K562 (cell line): ENCODE measurements around the gene MILR1. TPM values are rescaled to one million over a fixed set of nuclear protein-coding genes. Genes with fewer than 3 reads are reported as not detected.
A peak's percentile ranks its signal among the peaks of the same experiment; 100 is the strongest.

Source experiments
- CBX5 ChIP-seq: IDR thresholded peaks from 2 replicates; pipeline ENCODE4 v1.6.1; 2014; ENCODE audit warnings: low read depth, borderline replicate concordance
- CCNT2 ChIP-seq: IDR thresholded peaks from 2 replicates; pipeline ENCODE4 v1.6.1; 2011; ENCODE audit warnings: borderline replicate concordance, low read depth, mild to moderate bottlenecking, moderate library complexity, mixed read lengths, low read length; ENCODE audit not compliant: insufficient read length; ENCODE audit errors: extremely low read depth
- DNMT1 ChIP-seq: fragments of 450-650 bp; IDR thresholded peaks from 2 replicates; pipeline ENCODE4 v1.6.1; 2016; ENCODE audit warnings: antibody characterized with exemption, mild to moderate bottlenecking
- HDAC1 ChIP-seq, 2 experiments: fragments of 450-650 bp; IDR thresholded peaks; 2 replicates each; pipeline ENCODE4 v1.6.1; 2016 to 2017; ENCODE audit warnings: inconsistent platforms in 1 of 2, mild to moderate bottlenecking in 1 of 2, moderate library complexity in 1 of 2
- HDAC2 ChIP-seq: fragments of 450-650 bp; IDR thresholded peaks from 2 replicates; pipeline ENCODE4 v1.6.1; 2016; ENCODE audit warnings: mild to moderate bottlenecking
- KAT8 ChIP-seq: fragments of 450-650 bp; IDR thresholded peaks from 2 replicates; pipeline ENCODE4 v1.6.1; 2016; ENCODE audit warnings: low read depth, mild to moderate bottlenecking
- KDM4B ChIP-seq, 2 experiments: fragments of 450-650 bp in 1 of 2; sonication (generic) in 1 of 2; IDR thresholded peaks; 2 replicates each; pipeline ENCODE4 v1.6.1; 2016 to 2017; ENCODE audit warnings: borderline replicate concordance in 2 of 2, antibody characterized with exemption in 1 of 2, low read depth in 1 of 2, mild to moderate bottlenecking in 1 of 2
- KDM5B ChIP-seq: fragments of 200-600 bp; sonication (generic); IDR thresholded peaks from 2 replicates; pipeline ENCODE4 v1.6.1; 2012; ENCODE audit warnings: low read depth, mild to moderate bottlenecking, moderate library complexity, low read length, control low read depth, inconsistent platforms; ENCODE audit not compliant: insufficient replicate concordance
- KLF6 ChIP-seq: fragments of 250-450 bp; sonication (Bioruptor Pico); IDR thresholded peaks from 2 replicates; pipeline ENCODE4 v1.4.0; 2020; ENCODE audit warnings: mild to moderate bottlenecking, moderate library complexity, borderline replicate concordance
- MYNN ChIP-seq, 2 experiments: sonication (generic); formaldehyde crosslinking in 1 of 2; IDR thresholded peaks; 2 replicates each; pipeline versions ENCODE4 v1.5.0 to v1.6.1; 2016 to 2020; ENCODE audit warnings: antibody characterized with exemption in 1 of 2, missing genetic modification reagents in 1 of 2
- NELFE ChIP-seq: IDR thresholded peaks from 2 replicates; pipeline ENCODE4 v1.6.1; 2011; ENCODE audit warnings: mild to moderate bottlenecking; ENCODE audit not compliant: insufficient read depth, insufficient read length
- NFIC ChIP-seq: fragments of 450-650 bp; IDR thresholded peaks from 2 replicates; pipeline ENCODE4 v1.6.1; 2017; ENCODE audit warnings: mild to moderate bottlenecking, inconsistent platforms
- PCBP2 ChIP-seq: fragments of 200-400 bp; formaldehyde crosslinking; IDR thresholded peaks from 2 replicates; pipeline ENCODE4 v1.6.1; 2018; ENCODE audit warnings: low read length, low read depth, mild to moderate bottlenecking, moderate library complexity; ENCODE audit not compliant: poor library complexity, severe bottlenecking
- TAF7 ChIP-seq: fragments of 450-650 bp; IDR thresholded peaks from 2 replicates; pipeline ENCODE4 v1.6.1; 2016; ENCODE audit warnings: missing genetic modification characterization, missing compliant biosample characterization
- TBL1XR1 ChIP-seq, 2 experiments: IDR thresholded peaks; 2 replicates each; pipeline ENCODE4 v1.6.1; 2012; ENCODE audit warnings: improper control_type of control experiment in 2 of 2, low read length in 2 of 2, mild to moderate bottlenecking in 1 of 2
- THAP7 ChIP-seq: fragments of 250-450 bp; sonication (Bioruptor Pico); IDR thresholded peaks from 2 replicates; pipeline ENCODE4 v1.5.0; 2021
- ZBTB43 ChIP-seq: sonication (generic); formaldehyde crosslinking; IDR thresholded peaks from 2 replicates; pipeline ENCODE4 v1.8.0; 2023; ENCODE audit warnings: mild to moderate bottlenecking, missing genetic modification reagents
- ZHX1 ChIP-seq: fragments of 150-350 bp; conservative IDR thresholded peaks from 2 replicates; pipeline ENCODE4 v1.6.1; 2014; ENCODE audit warnings: low read length
- ZNF134 ChIP-seq: fragments of 250-450 bp; sonication (Bioruptor Pico); conservative IDR thresholded peaks from 2 replicates; pipeline ENCODE4 v1.4.0; 2020
- ZNF436 ChIP-seq: fragments of 250-450, 450-650 bp; sonication (Bioruptor Pico); formaldehyde crosslinking; IDR thresholded peaks from 2 replicates; pipeline ENCODE4 v1.7.0; 2020; ENCODE audit warnings: mild to moderate bottlenecking
- ZNF583 ChIP-seq: fragments of 250-450 bp; sonication (Bioruptor Pico); IDR thresholded peaks from 2 replicates; pipeline ENCODE4 v1.4.0; 2020
- ZNF584 ChIP-seq: fragments of 200-800 bp; sonication (Bioruptor generic); IDR thresholded peaks from 2 replicates; pipeline ENCODE4 v1.6.1; 2016; ENCODE audit warnings: low read depth, mild to moderate bottlenecking, missing genetic modification characterization, missing compliant biosample characterization
- ZNF589 ChIP-seq: fragments of 200-800 bp; sonication (Bioruptor generic); IDR thresholded peaks from 2 replicates; pipeline ENCODE4 v1.6.1; 2016; ENCODE audit warnings: low read depth, missing genetic modification characterization, missing compliant biosample characterization
- ZNF75A ChIP-seq: fragments of 450-650 bp; formaldehyde crosslinking; IDR thresholded peaks from 2 replicates; pipeline ENCODE4 v1.4.0; 2020; ENCODE audit warnings: mild to moderate bottlenecking
- polyA plus RNA-seq, 8 experiments: library from polyadenylated mRNA; depleted of rRNA in 4 of 8; stranded (reverse) in 5 of 8; unstranded in 3 of 8; fragments of >200 nt; fragmentation: Nextera tagmentation in 2 of 8; fragmentation: Illumina TruSeq in 1 of 8; extraction: Ambion mirVana in 2 of 8; extraction: Trizol in 1 of 8; gene quantifications; 2 replicates each; pipeline versions ENCODE4 v1.2.1 to v1.2.3, GENCODE V29; 2011 to 2014; ENCODE audit warnings: inconsistent platforms in 1 of 8, missing spikeins in 1 of 8
- total RNA-seq, 7 experiments: library from RNA; depleted of rRNA in 6 of 7; stranded (reverse); fragments of >200 nt in 6 of 7; fragmentation: Illumina TruSeq in 2 of 7; extraction: Trizol in 2 of 7; gene quantifications; 2 replicates each; pipeline versions ENCODE4 v1.2.1 to v1.2.3, GENCODE V29; 2011 to 2021; ENCODE audit warnings: low replicate concordance in 1 of 7

Gene MILR1
- total and polyA plus RNA-seq, 9 of the 15 experiments (the other 6 are each of a cell fraction or from before 2014, with no cell fraction given), result 3.8 to 14.1 (median 7.1) TPM

- TF ChIP-seq KLF6 (peak; percentile 73; the same call in 1 of the 2 replicates), MYNN (IDR thresholded peaks at IDR 0.05) (no peak), MYNN (CRISPR knock-in tag; IDR thresholded peaks at IDR 0.05) (no peak), NFIC (peak; percentile 44; the same call in 1 of the 2 replicates), THAP7 (CRISPR knock-in tag) (no peak), CBX5 (no peak), ZNF584 (CRISPR knock-in tag) (peak; percentile 76; the same call in 1 of the 2 replicates), KAT8 (no peak), ZNF436 (CRISPR knock-in tag) (no peak), PCBP2 (no peak), CCNT2 (peak; percentile 35), HDAC2 (peak; percentile 80), ZNF75A (CRISPR knock-in tag) (no peak), ZHX1 (0 out of 2 replicates have a peak, but pooled peaks have one; percentile 41), ZNF589 (CRISPR knock-in tag) (no peak; the same call in none of the 2 replicates), ZNF134 (CRISPR knock-in tag) (no peak), TAF7 (tag) (peak; percentile 71), TBL1XR1 (IDR thresholded peaks at IDR 0.05; ENCODE audit: low read length in 2 of 2) (no peak), KDM5B (peak; percentile 65), KDM4B (IDR thresholded peaks at IDR 0.05; ENCODE audit: borderline replicate concordance in 2 of 2, low read depth in 1 of 2) (peak in 1 of 2 experiments; percentile 5; a peak in 1 of 4 replicates), ZBTB43 (CRISPR knock-in tag) (no peak; the same call in 1 of the 2 replicates), DNMT1 (no peak), HDAC1 (IDR thresholded peaks at IDR 0.05) (peak in 1 of 2 experiments; percentile 85; a peak in 2 of 4 replicates), NELFE (no peak), ZNF583 (CRISPR knock-in tag) (no peak)
These were observed 57.9 kb downstream of the MILR1 start, which contains the start of gene CEP95 (continued) for GRCh38 chr17:64506576-64507412.
